Nephron progenitor cell (in vitro differentiated cells): ENCODE measurements around the gene IGHMBP2.
A peak's percentile ranks its signal among the peaks of the same experiment; 100 is the strongest.

Experiments
- DNase-seq: peaks from one replicate; pipeline ENCODE4 v3.0.0; 2021
- H3K27ac Mint-ChIP-seq: 2 replicates; pipeline ENCODE4 v1.8.0; 2021; ENCODE audit warnings: mild to moderate bottlenecking, moderate library complexity, mixed read lengths
- H3K27me3 Mint-ChIP-seq: 2 replicates; pipeline ENCODE4 v1.8.0; 2021; ENCODE audit warnings: mild to moderate bottlenecking, low read depth, mixed read lengths; ENCODE audit not compliant: poor library complexity
- H3K36me3 Mint-ChIP-seq: 2 replicates; pipeline ENCODE4 v1.8.0; 2021; ENCODE audit warnings: low read depth, mixed read lengths
- H3K4me1 Mint-ChIP-seq: 2 replicates; pipeline ENCODE4 v1.8.0; 2021; ENCODE audit warnings: mixed read lengths
- H3K4me3 Mint-ChIP-seq: 2 replicates; pipeline ENCODE4 v1.8.0; 2021; ENCODE audit warnings: mild to moderate bottlenecking, moderate library complexity, mixed read lengths
- H3K9me3 Mint-ChIP-seq: 2 replicates; pipeline ENCODE4 v1.8.0; 2021; ENCODE audit warnings: mild to moderate bottlenecking, moderate library complexity, mixed read lengths
- CTCF ChIP-seq: fragments of 200-600 bp; sonication (generic); IDR thresholded peaks from 2 replicates; pipeline ENCODE4 v1.5.0; 2021; ENCODE audit warnings: antibody characterized with exemption

Gene IGHMBP2

DNA sequence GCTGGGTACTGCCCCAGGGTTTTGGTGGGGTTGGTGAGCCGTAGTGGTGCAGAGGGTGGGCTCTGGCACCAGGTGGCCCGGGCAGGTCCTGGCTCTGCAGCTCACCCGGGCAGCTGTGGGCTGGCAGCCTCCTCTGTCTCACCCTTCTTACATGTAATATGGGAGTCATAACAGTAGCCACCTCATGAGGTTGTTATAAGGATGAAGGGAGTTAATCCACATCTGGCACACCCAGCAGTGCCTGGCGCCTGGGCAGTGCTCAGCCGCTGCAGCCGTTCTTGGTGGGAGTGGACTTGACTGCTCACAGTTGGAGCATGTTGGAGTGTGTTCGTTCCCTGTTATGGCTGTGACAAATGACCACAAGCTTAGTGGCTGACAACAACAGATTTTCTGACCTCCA, 28.7 kb downstream of the IGHMBP2 start:
- TF ChIP-seq CTCF: no peak
- no peak overlapping the region for H3K4me3 Mint-ChIP-seq
- peaks cover 36% of the 10 kb centered on the region for H3K36me3 Mint-ChIP-seq

GRCh38 chr11:68932933-68933577, 29.4 kb downstream of the IGHMBP2 start:
- Mint-ChIP-seq H3K4me1 (no peaks in the 10 kb centered on the region), H3K27me3 (no peaks in the 10 kb centered on the region), H3K36me3 (peaks cover 29% of the 10 kb centered on the region), H3K9me3 (no peaks in the 10 kb centered on the region), H3K4me3 (no peak overlapping the region), H3K27ac (no peak overlapping the region)
- no peak for DNase-seq
- no peak for TF ChIP-seq CTCF

More for the DNA sequence above, 28.7 kb downstream of the IGHMBP2 start:
- H3K9me3 Mint-ChIP-seq: peaks cover 3% of the 10 kb centered on the region
- H3K27ac Mint-ChIP-seq: no peak overlapping the region
- H3K4me1 Mint-ChIP-seq: no peaks in the 10 kb centered on the region
- DNase-seq: no peak
- H3K27me3 Mint-ChIP-seq: no peaks in the 10 kb centered on the region

GRCh38 chr11:68933605-68934320, 30.1 kb downstream of the IGHMBP2 start:
- no peak for TF ChIP-seq CTCF
- H3K27me3 Mint-ChIP-seq: no peaks in the 10 kb centered on the region
- H3K9me3 Mint-ChIP-seq: no peaks in the 10 kb centered on the region
- no peak for DNase-seq
- peaks cover 22% of the 10 kb centered on the region for H3K36me3 Mint-ChIP-seq
- no peak overlapping the region for H3K4me3 Mint-ChIP-seq
- no peaks in the 10 kb centered on the region for H3K4me1 Mint-ChIP-seq
- H3K27ac Mint-ChIP-seq: peak overlapping the region; percentile 22

GRCh38 chr11:68934321-68934645, 30.6 kb downstream of the IGHMBP2 start:
- no peak for TF ChIP-seq CTCF
- no peaks in the 10 kb centered on the region for H3K4me1 Mint-ChIP-seq
- H3K9me3 Mint-ChIP-seq: no peaks in the 10 kb centered on the region
- no peak for DNase-seq
- H3K36me3 Mint-ChIP-seq: peaks cover 19% of the 10 kb centered on the region
- no peak overlapping the region for H3K27ac Mint-ChIP-seq
- no peaks in the 10 kb centered on the region for H3K27me3 Mint-ChIP-seq
- no peak overlapping the region for H3K4me3 Mint-ChIP-seq

DNA sequence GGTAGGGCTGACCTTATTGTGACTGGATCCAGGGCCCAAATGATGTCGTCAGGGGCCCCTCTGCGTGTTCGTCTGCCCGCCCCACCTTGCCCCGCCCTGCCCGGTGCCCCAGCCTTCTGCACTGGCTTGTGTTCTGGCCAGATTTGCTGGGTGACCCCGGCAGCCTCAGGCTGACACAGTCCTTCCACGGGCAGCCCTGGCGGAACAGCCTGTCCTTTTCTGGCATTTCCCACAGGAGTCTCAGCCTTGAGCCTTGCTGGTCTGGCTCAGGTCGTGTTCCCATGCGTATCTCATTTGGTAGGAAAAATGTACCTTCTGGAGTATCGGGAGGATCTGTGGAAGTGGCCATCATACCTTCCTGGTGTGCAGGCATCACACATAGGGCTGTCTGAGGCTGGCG, 31.0 kb downstream of the IGHMBP2 start:
- H3K36me3 Mint-ChIP-seq: peaks cover 15% of the 10 kb centered on the region
- H3K9me3 Mint-ChIP-seq: no peaks in the 10 kb centered on the region
- no peak for TF ChIP-seq CTCF
- H3K4me1 Mint-ChIP-seq: no peaks in the 10 kb centered on the region
- H3K27ac Mint-ChIP-seq: no peak overlapping the region
- H3K4me3 Mint-ChIP-seq: no peak overlapping the region
- DNase-seq: no peak
- no peaks in the 10 kb centered on the region for H3K27me3 Mint-ChIP-seq

DNA sequence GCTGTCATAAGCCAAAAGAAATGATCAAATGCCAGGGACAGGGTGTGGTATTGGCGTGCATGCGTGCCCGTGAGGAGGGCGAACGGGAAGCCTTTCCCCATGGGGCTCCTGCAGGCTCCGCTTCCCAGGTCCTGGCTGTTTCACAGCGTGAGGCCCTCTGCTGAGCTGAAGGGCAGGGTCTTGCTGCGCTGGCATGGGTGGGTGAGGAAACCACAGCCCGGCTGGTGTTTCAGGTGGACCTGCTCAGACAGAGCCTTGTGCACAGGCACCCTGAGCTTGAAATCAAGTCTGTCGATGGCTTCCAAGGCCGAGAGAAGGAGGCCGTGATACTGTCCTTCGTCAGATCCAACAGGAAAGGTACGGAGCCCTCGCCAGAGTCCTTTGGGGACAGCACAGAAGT, 31.4 kb downstream of the IGHMBP2 start:
- H3K9me3 Mint-ChIP-seq: no peaks in the 10 kb centered on the region
- TF ChIP-seq CTCF: no peak
- no peak for DNase-seq
- H3K36me3 Mint-ChIP-seq: peaks cover 12% of the 10 kb centered on the region
- no peak overlapping the region for H3K27ac Mint-ChIP-seq
- H3K4me1 Mint-ChIP-seq: no peaks in the 10 kb centered on the region
- no peak overlapping the region for H3K4me3 Mint-ChIP-seq
- H3K27me3 Mint-ChIP-seq: no peaks in the 10 kb centered on the region
